Measurements from ENCODE around the gene CORO2A. TPM values are rescaled to one million over a fixed set of nuclear protein-coding genes. Genes with fewer than 3 reads are reported as not detected.
"Not testable (repeated sequence)": the region's sequence is repeated elsewhere in the genome, so short reads cannot be mapped to it uniquely, and the experiment has no call there.

Gene CORO2A
- total and polyA plus RNA-seq, 2 of the 8 experiments (the other 6 are each of a cell fraction or from before 2014, with no cell fraction given): 13.7 to 27.9 TPM

DNA sequence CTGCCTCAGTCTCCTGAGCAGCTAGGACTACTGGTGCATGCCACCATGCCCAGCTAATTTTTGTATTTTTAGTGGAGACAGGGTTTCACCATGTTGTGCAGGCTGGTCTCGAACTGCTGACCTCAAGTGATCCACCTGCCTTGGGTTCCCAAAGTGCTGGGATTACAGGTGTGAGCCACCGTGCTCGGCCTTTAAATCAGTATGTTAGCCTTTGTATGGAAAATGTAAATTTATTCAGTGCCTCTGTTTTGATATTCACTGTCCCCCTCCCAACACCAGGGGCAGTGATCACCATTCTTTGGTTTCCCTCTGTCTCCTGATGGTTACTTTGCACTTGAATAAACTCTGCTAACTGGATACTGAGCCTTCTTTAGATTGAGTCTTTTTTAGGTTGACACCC, 101.8 kb downstream of the CORO2A start:
- H2BK20ac ChIP-seq (ENCODE audit: low read length); H3K23me2 ChIP-seq (ENCODE audit: low read depth, low read length); H4K91ac ChIP-seq (replicated peaks; ENCODE audit: insufficient read length, low read length); H3K18ac ChIP-seq (ENCODE audit: extremely low read depth, low read length); H3K23ac ChIP-seq (ENCODE audit: insufficient read length); H2BK12ac ChIP-seq (ENCODE audit: low read depth, low read length); H2BK120ac ChIP-seq (replicated peaks; ENCODE audit: low read depth, low read length); H2BK15ac ChIP-seq (ENCODE audit: low read length); H3K79me2 ChIP-seq (ENCODE audit: control insufficient read depth in 1 of 2, insufficient read depth in 2 of 2, low read length in 2 of 2); H3K79me1 ChIP-seq (ENCODE audit: low read depth, low read length); H3K27ac ChIP-seq (ENCODE audit: low read depth, low read length); H3K9ac ChIP-seq (replicated peaks in 1 of 4; ENCODE audit: extremely low read depth in 1 of 4, low read depth in 3 of 4, low read length in 3 of 4); H4K20me1 ChIP-seq (replicated peaks in 1 of 2; ENCODE audit: control insufficient read depth in 1 of 2, insufficient read depth in 2 of 2, low read length in 2 of 2); H2AFZ ChIP-seq (ENCODE audit: low read length); H3K27me3 ChIP-seq (replicated peaks in 1 of 4; ENCODE audit: control insufficient read depth in 3 of 4, extremely low read depth in 1 of 4, insufficient read depth in 3 of 4, low read length in 3 of 4); H2AK5ac ChIP-seq (ENCODE audit: low read depth, low read length); H3K36me3 ChIP-seq (ENCODE audit: control insufficient read depth in 2 of 4, insufficient read depth in 4 of 4, low read length in 3 of 4); H3K9me3 ChIP-seq (ENCODE audit: insufficient read depth in 2 of 2, low read depth in 1 of 2, low read length in 1 of 2); H2BK5ac ChIP-seq (ENCODE audit: low read depth, low read length); H4K5ac ChIP-seq (ENCODE audit: insufficient read length, low read depth, low read length); H3K4ac ChIP-seq (replicated peaks; ENCODE audit: insufficient read length, low read depth, low read length); H3K14ac ChIP-seq (ENCODE audit: insufficient read length); H3K56ac ChIP-seq (replicated peaks; ENCODE audit: insufficient read length, low read depth, low read length); H4K8ac ChIP-seq (ENCODE audit: extremely low read depth, insufficient read depth, low read length): not testable (repeated sequence)
- Histone ChIP-seq H3K4me2 (ENCODE audit: insufficient read depth in 1 of 2, low read depth in 2 of 2, low read length in 2 of 2) (peak overlapping the region; percentile 24 to 61; a peak in 1 of 4 replicates), H3K4me1 (replicated peaks in 1 of 4; ENCODE audit: control insufficient read depth in 3 of 4, insufficient read depth in 4 of 4, low read length in 3 of 4) (peaks cover 5 to 26% (median 11%) of the 10 kb centered on the region in 4 experiments; a peak in 6 of 7 replicates), H3K4me3 (ENCODE audit: extremely low read depth in 1 of 4, insufficient read depth in 2 of 4, low read depth in 3 of 4, low read length in 4 of 4) (peak overlapping the region in 2 of 4 experiments; percentile 1 to 53; a peak in 2 of 8 replicates)
- POLR2A ChIA-PET (ENCODE audit: partially characterized antibody): interaction anchor here (0.6 to 1.3 kb wide), 4 partner anchors 34 to 166 kb away, joined by 3 to 4 read pairs (median 3); partner anchors contain the start of gene NANS
- WGBS, 2 experiments (ENCODE audit: extremely low coverage in 1 of 2, insufficient coverage in 1 of 2, insufficient read length in 1 of 2, insufficient replicate concordance in 2 of 2, low coverage in 1 of 2, low lambda C conversion rate in 2 of 2, missing lambda C conversion rate in 1 of 2): 29% methylated on average over 3 of the region's 3 CpGs; no CpG with 5 or more reads in 1 of the 2 experiments
- TF ChIP-seq KDM1A (IDR thresholded peaks at IDR 0.05; ENCODE audit: borderline replicate concordance, low read length): peak; percentile 58; the same call in 1 of the 2 replicates
- TF ChIP-seq, protein P1, sequence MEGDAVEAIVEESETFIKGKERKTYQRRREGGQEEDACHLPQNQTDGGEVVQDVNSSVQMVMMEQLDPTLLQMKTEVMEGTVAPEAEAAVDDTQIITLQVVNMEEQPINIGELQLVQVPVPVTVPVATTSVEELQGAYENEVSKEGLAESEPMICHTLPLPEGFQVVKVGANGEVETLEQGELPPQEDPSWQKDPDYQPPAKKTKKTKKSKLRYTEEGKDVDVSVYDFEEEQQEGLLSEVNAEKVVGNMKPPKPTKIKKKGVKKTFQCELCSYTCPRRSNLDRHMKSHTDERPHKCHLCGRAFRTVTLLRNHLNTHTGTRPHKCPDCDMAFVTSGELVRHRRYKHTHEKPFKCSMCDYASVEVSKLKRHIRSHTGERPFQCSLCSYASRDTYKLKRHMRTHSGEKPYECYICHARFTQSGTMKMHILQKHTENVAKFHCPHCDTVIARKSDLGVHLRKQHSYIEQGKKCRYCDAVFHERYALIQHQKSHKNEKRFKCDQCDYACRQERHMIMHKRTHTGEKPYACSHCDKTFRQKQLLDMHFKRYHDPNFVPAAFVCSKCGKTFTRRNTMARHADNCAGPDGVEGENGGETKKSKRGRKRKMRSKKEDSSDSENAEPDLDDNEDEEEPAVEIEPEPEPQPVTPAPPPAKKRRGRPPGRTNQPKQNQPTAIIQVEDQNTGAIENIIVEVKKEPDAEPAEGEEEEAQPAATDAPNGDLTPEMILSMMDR (IDR thresholded peaks at IDR 0.05; ENCODE audit: control extremely low read depth in 1 of 3, insufficient read depth in 1 of 3, low read depth in 1 of 3, low read length in 3 of 3): peak in 2 of 3 experiments; percentile 45 to 58; a peak in 3 of 4 replicates
- TF ChIP-seq RAD21 (IDR thresholded peaks at IDR 0.05 in 1 of 2, conservative IDR thresholded peaks at IDR 0.05 in 1 of 2; ENCODE audit: low read depth in 2 of 2, low read length in 2 of 2): peak; percentile 54 to 64
- TF ChIP-seq, protein P2, sequence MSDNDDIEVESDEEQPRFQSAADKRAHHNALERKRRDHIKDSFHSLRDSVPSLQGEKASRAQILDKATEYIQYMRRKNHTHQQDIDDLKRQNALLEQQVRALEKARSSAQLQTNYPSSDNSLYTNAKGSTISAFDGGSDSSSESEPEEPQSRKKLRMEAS (IDR thresholded peaks at IDR 0.05): peak; percentile 69
- TF ChIP-seq, protein P3, sequence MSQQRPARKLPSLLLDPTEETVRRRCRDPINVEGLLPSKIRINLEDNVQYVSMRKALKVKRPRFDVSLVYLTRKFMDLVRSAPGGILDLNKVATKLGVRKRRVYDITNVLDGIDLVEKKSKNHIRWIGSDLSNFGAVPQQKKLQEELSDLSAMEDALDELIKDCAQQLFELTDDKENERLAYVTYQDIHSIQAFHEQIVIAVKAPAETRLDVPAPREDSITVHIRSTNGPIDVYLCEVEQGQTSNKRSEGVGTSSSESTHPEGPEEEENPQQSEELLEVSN (IDR thresholded peaks at IDR 0.05): peak; percentile 79; the same call in 1 of the 2 replicates
- CTCF ChIA-PET (ENCODE audit: partially characterized antibody): interaction anchor here (0.7 to 1.7 kb wide), 8 partner anchors 11 to 173 kb away, joined by 3 to 10 read pairs (median 4); no protein-coding TSS in a partner anchor
- peak; percentile 96 for FAIRE-seq
- DNase-seq (ENCODE audit: low read depth in 1 of 2, low spot score in 2 of 2): peak in 1 of 2 experiments; percentile 29
